H9 (cell line): ENCODE data around the gene SMARCD2. TPM values are rescaled to one million over a fixed set of nuclear protein-coding genes. Genes with fewer than 3 reads are reported as not detected.
"Not testable (repeated sequence)": the region's sequence is repeated elsewhere in the genome, so short reads cannot be mapped to it uniquely, and the experiment has no call there.

ENCODE experiments used
- DNase-seq: peaks from one replicate; pipeline ENCODE4 v3.0.0-alpha.2; 2017
- H2AFZ ChIP-seq: one replicate; pipeline ENCODE4 v1.6.1; 2013; ENCODE audit warnings: mild to moderate bottlenecking, low read length, control low read depth, moderate library complexity
- H2AK5ac ChIP-seq: 2 replicates; pipeline ENCODE4 v1.6.1; 2013; ENCODE audit warnings: low read length, control low read depth, mixed read lengths; ENCODE audit not compliant: insufficient read length
- H2BK120ac ChIP-seq: one replicate; pipeline ENCODE4 v1.6.1; 2013; ENCODE audit warnings: low read depth, mild to moderate bottlenecking, low read length, control low read depth, inconsistent platforms; ENCODE audit not compliant: poor library complexity, severe bottlenecking
- H2BK12ac ChIP-seq: 2 replicates; pipeline ENCODE4 v1.6.1; 2013; ENCODE audit warnings: low read length, control low read depth, mixed read lengths, low read depth; ENCODE audit not compliant: insufficient read length
- H2BK15ac ChIP-seq: 2 replicates; pipeline ENCODE4 v1.6.1; 2013; ENCODE audit warnings: low read depth, low read length, control low read depth
- H2BK20ac ChIP-seq: one replicate; pipeline ENCODE4 v1.6.1; 2013; ENCODE audit warnings: low read depth, mild to moderate bottlenecking, low read length, control low read depth, inconsistent platforms; ENCODE audit not compliant: poor library complexity, severe bottlenecking
- H2BK5ac ChIP-seq: 2 replicates; pipeline ENCODE4 v1.6.1; 2013; ENCODE audit warnings: low read length, control low read depth, mixed read lengths; ENCODE audit not compliant: insufficient read length
- H3K14ac ChIP-seq: 2 replicates; pipeline ENCODE4 v1.6.1; 2013; ENCODE audit warnings: low read length, control low read depth; ENCODE audit not compliant: insufficient read depth
- H3K18ac ChIP-seq: 2 replicates; pipeline ENCODE4 v1.6.1; 2013; ENCODE audit warnings: low read depth, mild to moderate bottlenecking, mixed read lengths, low read length, control low read depth; ENCODE audit not compliant: insufficient read length
- H3K23ac ChIP-seq: 2 replicates; pipeline ENCODE4 v1.6.1; 2013; ENCODE audit warnings: low read length, control low read depth, mixed read lengths, low read depth; ENCODE audit not compliant: insufficient read length
- H3K23me2 ChIP-seq: 2 replicates; pipeline ENCODE4 v1.6.1; 2013; ENCODE audit warnings: low read depth, mild to moderate bottlenecking, mixed read lengths, low read length, control low read depth; ENCODE audit not compliant: insufficient read length, poor library complexity, severe bottlenecking
- H3K27ac ChIP-seq: 2 replicates; pipeline ENCODE4 v1.5.1; 2013; ENCODE audit warnings: low read length, control low read depth, mixed read lengths, low read depth; ENCODE audit not compliant: insufficient read length
- H3K27me3 ChIP-seq: 2 replicates; pipeline ENCODE4 v1.6.1; 2013; ENCODE audit warnings: low read length, control low read depth, inconsistent platforms; ENCODE audit not compliant: insufficient read depth
- H3K4ac ChIP-seq: 2 replicates; pipeline ENCODE4 v1.6.1; 2013; ENCODE audit warnings: low read depth, mild to moderate bottlenecking, control low read depth, inconsistent platforms, low read length, moderate library complexity
- H3K4me1 ChIP-seq: 2 replicates; pipeline ENCODE4 v1.6.1; 2013; ENCODE audit warnings: low read length, control low read depth, inconsistent platforms; ENCODE audit not compliant: insufficient read depth
- H3K4me2 ChIP-seq: 2 replicates; pipeline ENCODE4 v1.6.1; 2013; ENCODE audit warnings: low read length, control low read depth, mixed read lengths; ENCODE audit not compliant: insufficient read length, insufficient read depth
- H3K56ac ChIP-seq: 2 replicates; pipeline ENCODE4 v1.6.1; 2013; ENCODE audit warnings: low read depth, mild to moderate bottlenecking, mixed read lengths, low read length, control low read depth; ENCODE audit not compliant: insufficient read length
- H3K79me1 ChIP-seq: 2 replicates; pipeline ENCODE4 v1.6.1; 2013; ENCODE audit warnings: low read depth, mild to moderate bottlenecking, moderate library complexity, low read length, control low read depth, inconsistent platforms; ENCODE audit not compliant: insufficient read depth, poor library complexity, severe bottlenecking
- H3K79me2 ChIP-seq: 2 replicates; pipeline ENCODE4 v1.6.1; 2013; ENCODE audit warnings: low read length, control low read depth, inconsistent platforms; ENCODE audit not compliant: insufficient read depth
- H3K9ac ChIP-seq: 2 replicates; pipeline ENCODE4 v1.6.1; 2013; ENCODE audit warnings: low read length, control low read depth, mixed read lengths; ENCODE audit not compliant: insufficient read length; ENCODE audit errors: extremely low read depth
- H3K9me3 ChIP-seq: one replicate; pipeline ENCODE4 v1.6.1; 2013; ENCODE audit warnings: low read depth, low read length, inconsistent platforms; ENCODE audit not compliant: control insufficient read depth
- H3T11ph ChIP-seq: one replicate; pipeline ENCODE4 v1.6.1; 2013; ENCODE audit warnings: mild to moderate bottlenecking, low read length, control low read depth, inconsistent platforms
- H4K20me1 ChIP-seq: one replicate; pipeline ENCODE4 v1.6.1; 2013; ENCODE audit not compliant: control insufficient read depth, insufficient read length, insufficient read depth
- H4K5ac ChIP-seq: 2 replicates; pipeline ENCODE4 v1.6.1; 2013; ENCODE audit warnings: low read depth, mild to moderate bottlenecking, mixed read lengths, low read length, control low read depth; ENCODE audit not compliant: insufficient read length
- H4K8ac ChIP-seq: replicated peaks from 2 replicates; pipeline ENCODE4 v1.6.1; 2013; ENCODE audit warnings: low read length, control low read depth, mixed read lengths, low read depth; ENCODE audit not compliant: insufficient read length
- H4K91ac ChIP-seq: 2 replicates; pipeline ENCODE4 v1.6.1; 2013; ENCODE audit warnings: low read depth, mild to moderate bottlenecking, moderate library complexity, mixed read lengths, low read length, control low read depth; ENCODE audit not compliant: insufficient read length
- H3K27ac Mint-ChIP-seq, 3 experiments: 2 replicates in 2 of 3; 3 replicates in 1 of 3; pipeline ENCODE4 v1.8.0; 2020 to 2021; ENCODE audit warnings: mixed read lengths in 3 of 3, mild to moderate bottlenecking in 1 of 3, moderate library complexity in 1 of 3
- H3K27me3 Mint-ChIP-seq: 2 replicates; pipeline ENCODE4 v1.8.0; 2021; ENCODE audit warnings: low read depth, mild to moderate bottlenecking, moderate library complexity, mixed read lengths
- H3K36me3 Mint-ChIP-seq, 3 experiments: 2 replicates in 2 of 3; 3 replicates in 1 of 3; pipeline ENCODE4 v1.8.0; 2020 to 2021; ENCODE audit warnings: low read depth in 3 of 3, mixed read lengths in 3 of 3; ENCODE audit not compliant: insufficient read depth in 1 of 3
- H3K4me1 Mint-ChIP-seq, 2 experiments: 2 replicates each; pipeline ENCODE4 v1.8.0; 2020; ENCODE audit warnings: mixed read lengths in 2 of 2
- H3K4me3 Mint-ChIP-seq, 2 experiments: 2 replicates in 1 of 2; 3 replicates in 1 of 2; pipeline ENCODE4 v1.8.0; 2020 to 2021; ENCODE audit warnings: mild to moderate bottlenecking in 2 of 2, mixed read lengths in 2 of 2, moderate library complexity in 1 of 2
- H3K9me3 Mint-ChIP-seq, 2 experiments: 2 replicates in 1 of 2; 3 replicates in 1 of 2; pipeline ENCODE4 v1.8.0; 2020; ENCODE audit warnings: mild to moderate bottlenecking in 2 of 2, mixed read lengths in 2 of 2, moderate library complexity in 1 of 2
- WGBS: extraction: QIAGEN DNeasy Blood & Tissue Kit; methylation state at CpG from one replicate; pipeline ENCODE4 v1.1.7; 2013; ENCODE audit warnings: missing lambda C conversion rate, low lambda C conversion rate, mixed read lengths; ENCODE audit not compliant: insufficient read length; ENCODE audit errors: extremely low coverage; 5-methylcytosine and 5-hydroxymethylcytosine counted together
- total RNA-seq: library from RNA; stranded (reverse); gene quantifications from 2 replicates; pipeline ENCODE4 v1.2.1, GENCODE V29; 2021
- TF ChIP-seq, protein P1 (sequence below): fragments of 200-600 bp; sonication (generic); conservative IDR thresholded peaks from 3 replicates; pipeline ENCODE4 v1.8.0; 2021; ENCODE audit warnings: antibody characterized with exemption, mild to moderate bottlenecking

The SMARCD2 gene
- total RNA-seq, 1 experiment from 2014 or later: 68.9 TPM

DNA sequence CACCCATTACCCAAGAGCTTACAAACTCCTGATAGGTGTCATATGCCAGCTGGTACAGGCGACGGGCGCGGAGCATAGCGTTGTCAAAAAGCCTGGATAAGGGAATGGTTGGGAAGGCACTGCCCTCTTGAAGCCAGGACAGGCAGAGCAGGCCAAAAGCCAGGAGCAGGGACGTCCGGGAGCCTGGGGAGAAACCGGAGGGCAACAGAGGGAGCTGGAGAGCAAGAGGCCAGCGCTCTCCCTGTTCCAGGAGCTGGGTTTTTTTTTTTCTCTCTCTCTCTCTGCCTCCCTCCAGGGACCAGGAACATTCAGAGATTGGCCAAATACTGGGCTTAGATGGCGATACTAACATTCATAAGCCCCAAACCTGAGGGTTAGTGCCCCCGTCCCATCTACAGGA, 38.9 kb upstream of the SMARCD2 start:
- Mint-ChIP-seq H3K4me1 (peaks cover 13 to 16% of the 10 kb centered on the region in 2 experiments), H3K27ac (peak overlapping the region in 1 of 3 experiments; percentile 76; a peak in 1 of 7 replicates)
- H4K91ac ChIP-seq, H2BK120ac ChIP-seq, H3K27me3 Mint-ChIP-seq, H3K4me3 Mint-ChIP-seq, H2BK20ac ChIP-seq, H3K23ac ChIP-seq, H3K18ac ChIP-seq, H2AK5ac ChIP-seq, H3K14ac ChIP-seq, H3K23me2 ChIP-seq, H3K36me3 Mint-ChIP-seq, H3K4ac ChIP-seq, H3K9me3 ChIP-seq, H3K9me3 Mint-ChIP-seq, H4K8ac ChIP-seq, H2BK12ac ChIP-seq, H4K20me1 ChIP-seq, H3T11ph ChIP-seq, H4K5ac ChIP-seq, H3K27ac ChIP-seq, H3K79me2 ChIP-seq, H2BK5ac ChIP-seq, H3K4me1 ChIP-seq, H3K56ac ChIP-seq, H3K79me1 ChIP-seq, H2BK15ac ChIP-seq, H3K27me3 ChIP-seq: not testable (repeated sequence)
- peak overlapping the region; percentile 36 for H3K9ac ChIP-seq
- TF ChIP-seq, protein P1, sequence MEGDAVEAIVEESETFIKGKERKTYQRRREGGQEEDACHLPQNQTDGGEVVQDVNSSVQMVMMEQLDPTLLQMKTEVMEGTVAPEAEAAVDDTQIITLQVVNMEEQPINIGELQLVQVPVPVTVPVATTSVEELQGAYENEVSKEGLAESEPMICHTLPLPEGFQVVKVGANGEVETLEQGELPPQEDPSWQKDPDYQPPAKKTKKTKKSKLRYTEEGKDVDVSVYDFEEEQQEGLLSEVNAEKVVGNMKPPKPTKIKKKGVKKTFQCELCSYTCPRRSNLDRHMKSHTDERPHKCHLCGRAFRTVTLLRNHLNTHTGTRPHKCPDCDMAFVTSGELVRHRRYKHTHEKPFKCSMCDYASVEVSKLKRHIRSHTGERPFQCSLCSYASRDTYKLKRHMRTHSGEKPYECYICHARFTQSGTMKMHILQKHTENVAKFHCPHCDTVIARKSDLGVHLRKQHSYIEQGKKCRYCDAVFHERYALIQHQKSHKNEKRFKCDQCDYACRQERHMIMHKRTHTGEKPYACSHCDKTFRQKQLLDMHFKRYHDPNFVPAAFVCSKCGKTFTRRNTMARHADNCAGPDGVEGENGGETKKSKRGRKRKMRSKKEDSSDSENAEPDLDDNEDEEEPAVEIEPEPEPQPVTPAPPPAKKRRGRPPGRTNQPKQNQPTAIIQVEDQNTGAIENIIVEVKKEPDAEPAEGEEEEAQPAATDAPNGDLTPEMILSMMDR: peak; percentile 56
- DNase-seq: peak; percentile 95
- peak overlapping the region; percentile 42 for H2AFZ ChIP-seq
- WGBS: no CpG with 5 or more reads among the region's 11 CpGs
- H3K4me2 ChIP-seq: peak overlapping the region; percentile 20
